KOPT-K1 (cell line): ENCODE results near the gene COL19A1.
"Not testable (repeated sequence)": the region's sequence is repeated elsewhere in the genome, so short reads cannot be mapped to it uniquely, and the experiment has no call there.

Experiments
- H3K27ac ChIP-seq: fragments of 200-600 bp; sonication (generic); 2 replicates; pipeline ENCODE4 v1.5.1; 2016; ENCODE audit warnings: antibody characterized with exemption, mild to moderate bottlenecking, low read depth, low read length; ENCODE audit not compliant: poor library complexity, severe bottlenecking
- H3K36me3 ChIP-seq: fragments of 200-600 bp; sonication (generic); 2 replicates; pipeline ENCODE4 v1.5.1; 2017; ENCODE audit warnings: antibody characterized with exemption, mild to moderate bottlenecking, low read length, moderate library complexity; ENCODE audit not compliant: insufficient read depth
- H3K9me3 ChIP-seq: fragments of 200-600 bp; sonication (generic); 2 replicates; pipeline ENCODE4 v1.5.1; 2017; ENCODE audit warnings: antibody characterized with exemption, low read length, mild to moderate bottlenecking; ENCODE audit not compliant: insufficient read depth, poor library complexity, severe bottlenecking

Gene COL19A1

DNA sequence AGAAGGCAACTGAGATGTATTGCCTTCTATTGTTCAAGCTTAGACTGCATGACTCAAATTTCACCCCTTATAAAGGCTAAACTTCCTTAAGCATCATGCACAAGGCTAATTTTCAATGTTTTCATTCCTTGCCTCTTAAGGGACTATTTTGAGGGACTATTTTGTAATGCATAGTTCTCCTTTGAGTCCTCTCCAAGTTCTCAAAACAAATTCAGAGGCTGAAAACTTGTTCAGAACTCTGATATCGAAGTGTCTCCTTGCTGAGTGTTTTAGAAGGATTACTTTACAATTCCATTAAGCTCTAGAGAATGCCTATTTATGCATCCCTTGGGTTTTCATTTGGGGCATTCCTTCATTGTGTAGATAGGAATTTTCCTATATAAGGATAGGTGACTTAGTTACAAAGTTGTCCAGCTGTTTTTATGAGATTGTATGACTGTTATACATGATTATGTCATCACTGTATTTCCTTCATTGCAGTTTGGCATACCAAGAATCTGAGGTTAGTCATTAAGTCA, 41.7 kb downstream of the COL19A1 start:
- H3K27ac ChIP-seq, result no peak overlapping the region
- H3K36me3 ChIP-seq, result no peaks in the 10 kb centered on the region
- no peaks in the 10 kb centered on the region for H3K9me3 ChIP-seq

DNA sequence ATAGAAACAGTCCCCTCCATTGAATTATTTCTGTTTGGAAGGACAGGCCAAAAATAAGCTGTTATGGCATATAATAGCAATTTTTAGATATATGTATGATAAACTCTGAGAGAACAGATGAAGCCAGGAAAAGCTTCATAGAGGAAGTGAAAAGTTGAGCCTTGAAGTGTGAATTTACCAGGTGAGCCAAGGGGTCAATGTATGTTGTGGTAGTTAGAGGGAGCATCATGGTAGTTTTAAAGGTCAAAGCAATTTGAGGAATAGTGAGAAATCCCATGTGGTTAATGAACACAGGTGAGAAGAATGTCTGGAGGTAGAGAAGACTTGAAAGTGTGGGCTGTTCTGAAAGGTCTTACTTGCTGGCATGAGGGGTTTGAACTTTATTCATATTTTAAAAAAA, 47.0 kb downstream of the COL19A1 start:
- Histone ChIP-seq H3K36me3 (no peaks in the 10 kb centered on the region), H3K27ac (no peak overlapping the region), H3K9me3 (no peaks in the 10 kb centered on the region)

DNA sequence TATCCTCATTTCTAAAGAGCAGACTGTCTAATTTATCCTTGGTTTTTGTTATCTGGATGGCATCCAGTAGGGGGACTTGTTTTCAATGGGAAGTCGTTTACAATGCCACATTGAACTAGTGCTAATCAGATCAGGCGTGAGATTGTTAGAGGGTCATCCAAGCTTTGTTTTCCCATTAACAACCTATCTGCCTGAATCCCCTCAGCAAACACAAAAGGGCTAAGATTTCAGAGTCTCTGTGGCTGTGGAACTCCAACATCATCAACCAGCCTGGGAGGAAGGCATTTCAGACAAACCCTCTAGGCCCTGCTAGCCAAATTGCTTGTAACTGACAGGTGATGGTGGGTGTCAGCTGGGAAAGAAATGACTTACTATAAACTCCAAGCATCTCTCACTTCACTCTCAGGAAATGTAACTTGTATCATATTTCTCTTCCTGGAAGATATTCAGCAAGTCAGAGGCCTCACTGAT, 47.7 kb downstream of the COL19A1 start:
- no peak overlapping the region for H3K27ac ChIP-seq
- no peaks in the 10 kb centered on the region for H3K36me3 ChIP-seq
- no peaks in the 10 kb centered on the region for H3K9me3 ChIP-seq

DNA sequence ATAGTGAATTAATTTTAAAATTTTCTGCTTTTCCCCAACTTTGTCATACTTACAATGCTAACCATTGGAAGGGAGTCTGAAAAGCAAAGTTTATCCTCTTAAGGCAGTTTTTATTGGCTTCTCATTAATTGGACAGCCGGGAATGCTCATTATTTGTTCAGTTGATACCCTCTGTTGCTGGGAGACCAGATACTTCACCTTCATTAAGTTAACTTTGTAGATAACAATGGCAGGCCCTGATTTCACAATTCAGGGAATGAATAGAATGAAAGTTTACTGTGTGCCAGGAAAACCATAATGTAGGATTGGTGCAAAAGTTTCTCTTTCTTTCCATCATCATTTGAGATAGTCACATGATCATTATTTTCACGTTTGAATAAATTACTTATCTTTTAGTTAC, 49.0 kb downstream of the COL19A1 start:
- Histone ChIP-seq H3K27ac (no peak overlapping the region), H3K36me3 (no peaks in the 10 kb centered on the region), H3K9me3 (no peaks in the 10 kb centered on the region)

DNA sequence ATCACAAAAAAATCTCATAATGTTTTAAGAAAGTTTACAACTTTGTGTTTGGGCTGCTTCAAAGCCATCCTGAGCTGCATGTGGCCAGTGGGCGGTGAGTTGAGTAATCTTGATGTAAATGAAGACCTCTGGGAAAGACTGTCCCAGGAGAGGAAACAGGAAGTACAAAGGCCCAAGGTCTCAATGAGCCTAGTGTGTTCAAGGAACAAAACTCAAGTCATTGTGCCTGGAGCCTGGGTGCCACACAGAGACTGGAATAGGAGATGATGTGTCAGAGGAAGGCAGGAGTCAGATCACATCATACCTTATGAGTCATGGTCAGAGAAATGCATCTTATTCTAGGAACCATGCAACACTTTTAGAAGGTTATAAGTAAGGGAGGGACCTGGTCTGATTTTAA, 51.5 kb downstream of the COL19A1 start:
- Histone ChIP-seq H3K9me3 (no peaks in the 10 kb centered on the region), H3K36me3 (no peaks in the 10 kb centered on the region), H3K27ac (no peak overlapping the region)

DNA sequence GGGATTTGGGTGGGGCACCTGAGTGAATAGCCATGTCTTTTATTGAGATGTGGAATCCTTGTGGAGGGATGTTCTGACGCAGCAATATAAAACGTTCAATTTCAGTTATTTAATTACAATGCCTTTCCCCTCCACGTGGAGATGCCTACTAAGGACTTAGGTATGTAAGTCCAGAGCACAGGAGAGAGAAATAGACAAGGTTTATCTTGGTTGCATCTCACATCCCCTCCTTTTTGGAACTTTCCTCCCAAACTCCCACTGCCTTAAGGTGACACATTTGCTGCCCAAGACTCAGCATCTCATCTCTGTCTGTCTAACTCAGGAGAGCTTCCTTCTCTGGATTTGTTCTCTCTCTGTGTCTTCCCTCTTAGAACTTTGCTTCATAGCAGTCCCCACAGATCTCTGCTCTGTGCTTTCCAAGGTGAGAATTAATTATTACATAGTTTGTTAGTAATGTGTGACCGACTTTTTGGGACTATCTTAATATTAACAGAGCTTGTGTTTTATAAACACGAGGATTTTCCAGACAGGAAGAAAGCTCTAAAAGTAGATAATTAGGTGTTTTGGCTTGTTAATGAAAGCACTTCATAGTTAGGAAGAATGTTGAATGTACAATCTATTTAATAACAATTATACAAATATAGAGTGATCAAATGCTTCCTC, 52.6 kb downstream of the COL19A1 start:
- no peak overlapping the region for H3K27ac ChIP-seq
- H3K36me3 ChIP-seq, result no peaks in the 10 kb centered on the region
- H3K9me3 ChIP-seq, result no peaks in the 10 kb centered on the region

DNA sequence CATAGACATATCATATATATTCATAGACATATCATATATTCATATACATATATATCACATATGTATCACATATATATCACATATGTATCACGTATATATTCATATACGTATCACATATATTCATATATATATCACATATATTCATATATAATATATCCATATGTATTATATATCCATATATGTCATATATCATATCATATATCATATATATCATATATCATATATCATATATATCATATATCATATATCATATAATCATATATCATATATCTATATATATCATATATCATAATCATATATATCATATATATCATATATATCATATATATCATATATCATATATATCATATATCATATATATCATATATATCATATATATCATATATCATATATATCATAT, 54.7 kb downstream of the COL19A1 start:
- H3K9me3 ChIP-seq, H3K36me3 ChIP-seq, H3K27ac ChIP-seq: not testable (repeated sequence)

DNA sequence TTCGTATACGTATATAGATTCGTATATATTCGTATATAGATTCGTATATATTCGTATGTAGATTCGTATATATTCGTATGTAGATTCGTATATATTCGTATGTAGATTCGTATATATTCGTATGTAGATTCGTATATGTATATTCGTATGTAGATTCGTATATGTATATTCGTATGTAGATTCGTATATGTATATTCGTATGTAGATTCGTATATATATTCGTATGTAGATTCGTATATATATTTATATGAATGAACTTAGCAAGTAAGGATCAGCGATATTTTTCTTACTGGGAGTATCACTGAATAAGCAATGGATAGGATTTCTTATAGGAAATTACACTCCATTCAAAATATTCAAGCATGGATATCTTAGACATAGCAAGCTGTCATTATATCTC, 55.3 kb downstream of the COL19A1 start:
- H3K9me3 ChIP-seq, H3K27ac ChIP-seq, H3K36me3 ChIP-seq: not testable (repeated sequence)

DNA sequence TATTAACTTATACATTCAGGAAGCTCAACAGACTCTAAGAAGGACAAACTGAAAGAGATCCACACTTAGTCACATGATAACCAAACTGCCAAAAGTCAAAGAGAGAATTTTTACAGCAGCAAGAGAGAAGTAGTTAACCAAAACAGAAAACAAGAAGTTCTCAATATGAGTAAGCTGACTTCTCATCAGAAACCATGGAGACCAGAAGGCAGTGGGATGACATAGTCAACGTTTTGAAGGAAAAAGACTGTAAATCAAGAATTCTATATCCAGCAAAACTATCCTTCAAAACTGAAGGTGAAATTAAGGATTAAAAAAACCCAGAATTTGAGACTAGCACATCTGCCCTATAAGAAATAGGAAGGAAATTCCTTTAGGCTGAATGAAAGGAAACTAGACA, 60.4 kb downstream of the COL19A1 start:
- Histone ChIP-seq H3K36me3 (no peaks in the 10 kb centered on the region), H3K9me3 (peaks cover 8% of the 10 kb centered on the region), H3K27ac (no peak overlapping the region)

DNA sequence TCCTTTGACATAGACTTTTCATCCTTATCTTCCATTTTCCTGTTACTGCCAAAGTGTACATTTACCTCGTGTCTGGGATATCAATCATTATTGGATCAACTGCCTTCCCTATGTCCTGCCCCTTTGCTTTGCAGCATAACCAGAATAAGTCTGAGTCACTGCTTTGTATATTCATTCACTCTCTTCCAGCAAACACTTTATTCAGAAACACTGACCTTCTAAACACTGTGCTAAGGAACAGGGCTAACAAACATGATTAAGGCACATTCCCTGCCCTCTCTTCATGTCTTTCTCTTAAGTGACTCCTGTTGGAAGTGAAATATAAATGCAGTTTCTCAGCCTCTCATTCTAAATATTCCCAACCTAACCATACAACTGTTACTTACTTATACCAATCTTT, 66.9 kb downstream of the COL19A1 start:
- Histone ChIP-seq H3K36me3 (no peaks in the 10 kb centered on the region), H3K27ac (no peak overlapping the region), H3K9me3 (no peaks in the 10 kb centered on the region)

DNA sequence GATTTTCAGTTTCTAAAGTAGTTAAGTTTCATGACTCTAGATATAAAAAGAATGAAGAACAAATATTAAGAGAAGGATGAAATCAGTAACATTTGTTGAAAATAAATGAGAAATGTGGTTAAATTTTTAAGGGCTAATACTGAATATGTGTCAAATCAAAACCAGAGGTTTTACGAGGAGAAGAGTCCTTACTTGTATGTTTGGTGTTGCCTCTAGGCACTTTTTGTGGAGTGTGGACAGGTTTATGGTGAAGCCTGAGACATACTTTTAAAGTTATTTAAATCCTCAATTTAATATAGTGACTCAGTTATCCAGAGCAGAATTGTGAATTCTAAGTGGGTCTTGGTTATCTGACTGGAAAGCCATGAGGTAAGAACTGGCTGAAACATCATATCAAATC, 68.7 kb downstream of the COL19A1 start:
- no peak overlapping the region for H3K27ac ChIP-seq

DNA sequence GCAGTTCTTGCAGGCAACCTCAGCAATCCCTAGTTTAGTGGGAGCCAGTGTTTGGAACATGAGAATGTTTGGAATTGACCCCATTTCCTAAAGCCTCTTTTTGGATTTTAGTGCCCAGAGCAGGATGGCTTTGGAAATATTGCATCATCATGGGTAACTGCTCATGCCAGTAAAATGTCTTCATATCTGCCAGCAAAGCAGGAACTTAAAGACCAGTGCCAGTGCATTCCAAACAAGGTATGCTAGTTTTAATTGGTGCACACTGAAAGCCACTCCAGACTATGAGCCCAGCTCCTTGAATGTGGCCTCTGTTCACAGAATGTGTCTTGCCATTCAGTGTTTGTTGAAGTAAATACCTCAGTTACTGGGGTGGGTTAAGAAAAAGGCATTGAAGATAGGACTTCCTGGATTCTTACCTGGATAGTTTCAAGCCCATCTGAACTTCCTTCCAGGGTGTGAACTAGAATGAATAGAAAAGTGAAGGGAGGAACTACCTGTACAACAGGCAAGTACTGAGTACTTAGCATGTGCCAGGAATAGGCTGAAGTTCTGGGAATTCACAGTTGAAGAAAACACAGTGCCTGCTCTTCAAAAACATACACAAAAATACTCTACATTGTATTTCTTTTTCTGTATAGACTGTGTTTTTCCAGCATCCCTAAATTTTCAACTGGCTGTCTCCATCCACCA, 70.5 kb downstream of the COL19A1 start:
- H3K36me3 ChIP-seq, result no peaks in the 10 kb centered on the region
- H3K9me3 ChIP-seq, result no peaks in the 10 kb centered on the region
- H3K27ac ChIP-seq, result no peak overlapping the region

More for the DNA sequence above, 68.7 kb downstream of the COL19A1 start:
- no peaks in the 10 kb centered on the region for H3K36me3 ChIP-seq
- no peaks in the 10 kb centered on the region for H3K9me3 ChIP-seq

DNA sequence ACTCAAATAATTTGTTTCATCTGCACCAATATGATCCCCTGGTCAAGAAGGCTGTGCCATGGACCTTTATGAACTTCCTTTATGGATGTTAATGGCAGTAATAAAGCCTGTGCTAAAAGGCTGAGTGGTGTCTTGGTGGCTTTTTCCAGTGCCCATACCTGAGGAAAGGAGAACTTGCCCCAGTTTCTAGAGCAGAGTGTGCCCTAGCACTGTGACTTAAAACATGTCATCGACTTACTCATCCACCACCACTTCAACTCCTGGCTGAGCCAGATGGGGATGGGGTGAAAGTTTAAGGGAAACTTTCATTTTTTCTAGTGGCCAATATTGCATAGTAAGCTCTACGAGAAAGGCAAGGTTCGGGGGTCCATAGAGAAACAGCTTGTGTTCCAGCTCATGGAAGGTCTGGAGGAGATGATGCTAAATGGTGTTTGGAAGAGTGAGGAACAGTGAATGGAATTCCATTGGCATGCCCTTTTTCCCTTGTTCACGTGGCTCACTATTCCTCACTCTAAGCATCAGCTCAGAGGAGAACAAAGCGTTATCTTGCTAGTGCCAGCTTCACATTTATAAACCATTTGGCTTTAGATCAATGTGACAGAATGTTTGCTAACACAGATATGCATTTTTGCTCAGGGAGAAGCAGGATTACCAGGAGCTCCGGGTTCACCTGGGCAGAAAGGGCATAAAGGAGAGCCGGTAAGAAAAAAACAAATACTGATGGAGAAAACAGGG, 71.2 kb downstream of the COL19A1 start:
- Histone ChIP-seq H3K9me3 (no peaks in the 10 kb centered on the region), H3K27ac (no peak overlapping the region), H3K36me3 (no peaks in the 10 kb centered on the region)

DNA sequence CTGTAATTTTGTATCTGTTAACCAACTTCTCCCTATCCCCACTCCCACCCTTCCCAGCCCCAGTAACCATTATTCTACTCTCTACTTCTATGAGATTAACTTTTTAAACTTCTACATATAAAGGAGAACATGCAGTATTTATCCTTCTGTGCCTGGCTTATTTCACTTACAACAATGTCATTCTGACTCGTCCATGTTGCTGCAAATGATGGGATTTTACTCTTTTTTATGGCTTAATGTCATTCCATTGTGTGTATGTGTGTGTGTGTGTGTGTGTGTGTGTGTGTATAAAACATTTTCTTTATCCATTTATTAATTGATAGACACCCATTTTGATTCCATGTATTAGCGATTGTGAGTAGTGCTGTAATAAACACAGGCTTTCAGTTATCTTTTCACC, 76.1 kb downstream of the COL19A1 start:
- Histone ChIP-seq H3K36me3 (no peaks in the 10 kb centered on the region), H3K9me3 (no peaks in the 10 kb centered on the region), H3K27ac (no peak overlapping the region)

DNA sequence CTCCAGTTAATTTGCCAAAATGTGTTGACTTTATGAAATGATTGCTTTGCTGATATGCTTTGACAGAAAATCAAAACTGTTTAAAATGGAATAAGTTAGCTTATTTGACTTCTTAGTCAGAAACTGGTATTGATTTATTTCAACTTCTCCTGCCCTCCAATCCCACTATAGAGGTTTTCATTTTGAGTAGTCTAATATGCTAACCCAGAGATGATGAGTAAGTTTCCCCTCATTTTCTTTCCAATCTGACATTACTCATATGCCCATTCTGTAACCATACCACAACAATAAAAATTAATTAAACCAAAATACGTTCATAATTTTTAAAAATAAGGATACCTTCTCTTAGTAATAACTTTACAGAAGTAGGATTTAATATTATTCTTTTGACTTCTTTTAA, 78.8 kb downstream of the COL19A1 start:
- no peak overlapping the region for H3K27ac ChIP-seq
- no peaks in the 10 kb centered on the region for H3K9me3 ChIP-seq
- no peaks in the 10 kb centered on the region for H3K36me3 ChIP-seq
